Parathyroid adenoma (tissue), 2 donors: ENCODE data around the gene ZNF518A.

Experiments
- H2AFZ ChIP-seq: fragments of 300-600 bp; sonication (generic); one replicate; pipeline ENCODE4 v1.7.0; 2017; ENCODE audit warnings: antibody characterized with exemption, mild to moderate bottlenecking
- H3K27ac ChIP-seq: fragments of 300-600 bp; sonication (generic); one replicate; pipeline ENCODE4 v1.7.0; 2017
- H3K27me3 ChIP-seq: fragments of 300-600 bp; sonication (generic); one replicate; pipeline ENCODE4 v1.7.0; 2017; ENCODE audit warnings: low read length; ENCODE audit not compliant: control insufficient read depth, insufficient read depth
- H3K36me3 ChIP-seq: fragments of 300-600 bp; sonication (generic); one replicate; pipeline ENCODE4 v1.7.0; 2017; ENCODE audit warnings: low read length; ENCODE audit not compliant: control insufficient read depth, insufficient read depth
- H3K4me1 ChIP-seq: fragments of 300-600 bp; sonication (generic); one replicate; pipeline ENCODE4 v1.7.0; 2017; ENCODE audit warnings: control low read depth
- H3K4me2 ChIP-seq: fragments of 300-600 bp; sonication (generic); one replicate; pipeline ENCODE4 v1.7.0; 2017; ENCODE audit warnings: low read length
- H3K4me3 ChIP-seq: fragments of 300-600 bp; sonication (generic); one replicate; pipeline ENCODE4 v1.7.0; 2017; ENCODE audit warnings: low read depth, low read length
- H3K79me2 ChIP-seq: fragments of 300-600 bp; sonication (generic); one replicate; pipeline ENCODE4 v1.7.0; 2017; ENCODE audit warnings: control low read depth
- H3K9ac ChIP-seq: fragments of 300-600 bp; sonication (generic); one replicate; pipeline ENCODE4 v1.7.0; 2017; ENCODE audit warnings: mild to moderate bottlenecking
- H3K9me3 ChIP-seq: fragments of 300-600 bp; sonication (generic); one replicate; pipeline ENCODE4 v1.7.0; 2017; ENCODE audit warnings: low read length; ENCODE audit not compliant: control insufficient read depth
- CTCF ChIP-seq: fragments of 300-600 bp; sonication (generic); IDR thresholded peaks from one replicate; pipeline ENCODE4 v1.7.0; 2017; ENCODE audit warnings: antibody characterized with exemption, mild to moderate bottlenecking
- donor health status: primary hyperparathyroidism.

ZNF518A gene

DNA sequence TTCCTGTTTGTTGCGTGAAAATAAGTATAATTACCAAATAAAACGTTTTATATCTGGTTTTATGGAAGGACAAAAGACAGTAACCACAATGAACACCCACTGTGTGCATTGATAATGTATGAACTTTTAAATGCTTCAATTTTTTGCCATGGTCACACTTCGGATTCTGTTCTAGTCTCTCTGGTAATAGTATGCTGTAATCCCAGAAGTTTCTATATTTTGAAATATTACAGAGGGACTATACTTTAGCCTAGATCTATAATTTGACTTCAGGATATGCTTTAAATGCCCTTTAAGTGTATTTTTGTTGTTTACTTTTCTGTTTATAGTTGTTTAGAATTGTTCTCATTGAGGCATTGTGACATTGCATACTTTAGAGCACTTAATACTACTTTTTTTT lies 1.5 kb downstream of the ZNF518A start:
- Histone ChIP-seq H3K9me3 (no peaks in the 10 kb centered on the region), H3K27ac (no peak overlapping the region), H3K9ac (no peak overlapping the region), H3K36me3 (no peaks in the 10 kb centered on the region), H2AFZ (no peak overlapping the region), H3K79me2 (no peaks in the 10 kb centered on the region), H3K27me3 (no peaks in the 10 kb centered on the region), H3K4me3 (no peak overlapping the region), H3K4me1 (peaks cover 4% of the 10 kb centered on the region), H3K4me2 (peak overlapping the region; percentile 93)
- no peak for TF ChIP-seq CTCF

- Histone ChIP-seq H3K79me2 (no peaks in the 10 kb centered on the region), H3K27ac (no peak overlapping the region), H2AFZ (no peak overlapping the region), H3K9ac (no peak overlapping the region), H3K4me1 (peaks cover 4% of the 10 kb centered on the region), H3K36me3 (no peaks in the 10 kb centered on the region), H3K27me3 (no peaks in the 10 kb centered on the region), H3K9me3 (no peaks in the 10 kb centered on the region), H3K4me3 (no peak overlapping the region), H3K4me2 (no peak overlapping the region)
- no peak for TF ChIP-seq CTCF
Observed at GRCh38 chr10:96133135-96133534, 3.0 kb downstream of the ZNF518A start.

DNA sequence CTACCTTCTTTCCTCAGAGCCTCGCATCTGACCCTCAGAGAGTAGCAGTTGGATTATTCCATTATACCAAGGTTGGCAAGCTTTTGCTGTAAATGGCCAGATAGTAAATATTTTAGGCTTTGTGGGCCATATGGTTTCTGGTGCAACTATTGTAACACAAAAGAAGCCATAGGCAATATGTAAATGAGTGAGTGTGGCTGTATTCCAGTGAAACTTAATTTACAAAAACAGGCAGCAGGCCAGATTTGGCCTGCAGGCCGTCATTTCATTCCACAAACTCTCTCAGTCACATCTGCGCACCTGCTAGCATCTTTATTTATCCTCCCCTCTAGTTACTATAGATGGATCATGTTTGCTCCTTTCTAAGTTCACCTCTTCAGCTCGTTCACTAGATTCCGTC lies 6.7 kb downstream of the ZNF518A start:
- H3K27me3 ChIP-seq: no peaks in the 10 kb centered on the region
- H3K4me1 ChIP-seq: no peaks in the 10 kb centered on the region
- no peak overlapping the region for H2AFZ ChIP-seq
- no peak overlapping the region for H3K9ac ChIP-seq
- no peaks in the 10 kb centered on the region for H3K79me2 ChIP-seq
- no peak overlapping the region for H3K4me3 ChIP-seq
- no peak overlapping the region for H3K4me2 ChIP-seq
- no peaks in the 10 kb centered on the region for H3K9me3 ChIP-seq
- no peak for TF ChIP-seq CTCF
- H3K36me3 ChIP-seq: no peaks in the 10 kb centered on the region
- H3K27ac ChIP-seq: no peak overlapping the region

DNA sequence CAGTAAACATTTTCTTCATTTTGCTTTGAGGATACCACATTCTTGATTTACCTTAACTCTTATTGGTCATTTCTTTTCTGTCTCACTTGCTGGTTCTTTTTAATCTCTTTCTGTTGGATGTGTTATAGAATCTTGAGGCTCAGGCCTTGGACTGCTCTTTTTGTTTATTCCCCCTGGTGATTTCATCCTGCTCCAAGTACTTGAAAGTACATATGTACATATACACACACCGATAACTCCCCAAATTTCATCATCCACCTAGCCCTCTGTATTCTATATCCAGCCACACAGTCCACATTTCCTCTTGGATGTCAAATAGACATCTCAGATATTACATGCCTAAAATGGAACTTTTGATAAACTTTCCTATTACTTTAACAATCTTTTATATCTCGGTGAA lies 7.5 kb downstream of the ZNF518A start:
- H3K36me3 ChIP-seq: no peaks in the 10 kb centered on the region

More for the DNA sequence above, 7.5 kb downstream of the ZNF518A start:
- Histone ChIP-seq H3K4me3 (no peak overlapping the region), H3K9me3 (no peaks in the 10 kb centered on the region), H2AFZ (no peak overlapping the region), H3K4me1 (no peaks in the 10 kb centered on the region), H3K4me2 (no peak overlapping the region), H3K27me3 (no peaks in the 10 kb centered on the region), H3K79me2 (no peaks in the 10 kb centered on the region), H3K9ac (no peak overlapping the region), H3K27ac (no peak overlapping the region)
- no peak for TF ChIP-seq CTCF
